Left renal pelvis (tissue), 4 donors: ENCODE results near the gene CCDC87. TPM values are rescaled to one million over a fixed set of nuclear protein-coding genes. Genes with fewer than 3 reads are reported as not detected.
A peak's percentile ranks its signal among the peaks of the same experiment; 100 is the strongest.
"Not testable (repeated sequence)": the region's sequence is repeated elsewhere in the genome, so short reads cannot be mapped to it uniquely, and the experiment has no call there.

Experiments
- DNase-seq, 4 donors: peaks; one replicate each; pipeline ENCODE4 v3.0.0-alpha.2; 2013; ENCODE audit warnings: low read depth in 4 of 4, low spot score in 3 of 4
- polyA plus RNA-seq, 4 donors: library from polyadenylated mRNA; unstranded; fragments of 120-200 nt; gene quantifications; one replicate each; pipeline ENCODE4 v1.2.1, GENCODE V29; 2013; ENCODE audit not compliant: insufficient read length in 4 of 4

Gene CCDC87
- polyA plus RNA-seq, 4 donors, result 0.23 to 0.50 (median 0.28) TPM

DNA sequence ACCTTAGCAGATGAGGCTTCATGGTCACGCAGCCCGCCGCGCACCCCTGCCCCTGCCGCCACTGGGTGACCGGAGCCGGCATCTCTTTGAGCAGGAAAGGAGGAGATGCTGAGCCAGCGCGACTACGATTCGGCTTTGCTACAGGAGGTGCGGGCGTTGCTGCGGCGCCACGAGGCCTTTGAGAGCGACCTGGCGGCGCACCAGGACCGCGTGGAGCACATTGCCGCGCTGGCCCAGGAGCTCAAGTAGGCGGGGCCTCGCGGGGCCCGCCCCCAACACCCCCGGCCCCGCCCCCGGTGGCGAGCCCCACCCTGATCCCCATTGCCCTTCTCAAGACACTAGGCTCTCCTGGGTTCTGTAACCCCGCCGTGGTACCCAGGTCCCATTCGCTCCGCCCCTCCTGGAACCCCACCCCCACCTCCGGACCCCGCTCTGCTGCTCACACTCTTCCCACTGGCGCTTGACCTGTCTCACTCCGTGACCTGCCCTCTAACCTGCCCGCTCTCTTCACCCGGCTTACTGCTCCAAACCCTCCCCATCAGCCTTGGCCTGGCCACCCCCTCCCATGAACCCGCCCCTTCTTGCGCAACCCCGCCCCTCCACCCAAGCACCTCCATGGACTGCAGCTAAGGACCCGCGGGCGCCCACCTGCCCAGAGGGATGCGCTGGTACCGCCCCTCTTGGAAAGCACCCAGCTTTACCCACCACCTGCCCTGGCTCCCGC, 33.6 kb downstream of the CCDC87 start:
- no peak for DNase-seq

DNA sequence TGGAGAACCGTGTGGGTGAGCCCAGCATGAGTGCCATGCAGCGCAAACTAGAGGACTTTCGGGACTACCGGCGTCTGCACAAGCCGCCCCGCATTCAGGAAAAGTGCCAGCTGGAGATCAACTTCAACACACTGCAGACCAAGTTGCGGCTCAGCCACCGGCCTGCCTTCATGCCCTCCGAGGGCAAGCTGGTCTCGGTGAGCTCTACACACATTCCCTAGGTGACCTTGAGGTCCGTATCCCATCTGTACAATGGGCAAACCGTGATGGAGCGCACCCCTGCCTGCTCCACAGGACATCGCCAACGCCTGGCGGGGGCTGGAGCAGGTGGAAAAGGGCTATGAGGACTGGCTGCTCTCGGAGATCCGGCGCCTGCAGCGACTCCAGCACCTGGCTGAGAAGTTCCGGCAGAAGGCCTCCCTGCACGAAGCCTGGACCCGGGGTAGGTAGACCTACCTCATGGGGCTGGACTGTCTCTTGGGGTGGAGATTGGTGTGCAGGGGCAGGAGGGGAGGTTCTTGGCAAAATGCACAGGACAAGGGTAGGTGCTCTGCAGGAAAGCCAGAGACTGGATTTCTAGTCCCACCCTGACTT, 35.0 kb downstream of the CCDC87 start:
- DNase-seq, result no peak

DNA sequence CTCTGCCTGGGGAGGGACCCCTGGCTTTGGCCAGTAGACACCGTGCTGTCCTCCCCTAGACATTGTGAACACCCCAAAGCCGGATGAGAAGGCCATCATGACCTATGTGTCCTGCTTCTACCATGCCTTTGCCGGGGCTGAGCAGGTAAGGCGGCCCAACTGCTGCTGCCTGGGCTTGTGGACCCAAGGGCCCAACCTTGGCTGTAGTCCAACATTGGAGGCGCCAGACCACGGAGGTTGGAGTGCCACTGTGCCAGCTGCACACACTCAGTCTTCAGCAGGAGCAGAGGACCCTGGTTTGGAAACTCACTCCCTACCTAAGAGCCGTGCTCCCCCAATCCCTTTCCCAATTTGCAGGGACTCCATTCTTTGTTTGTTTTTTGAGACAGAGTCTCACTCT, 36.8 kb downstream of the CCDC87 start:
- DNase-seq, result no peak

DNA sequence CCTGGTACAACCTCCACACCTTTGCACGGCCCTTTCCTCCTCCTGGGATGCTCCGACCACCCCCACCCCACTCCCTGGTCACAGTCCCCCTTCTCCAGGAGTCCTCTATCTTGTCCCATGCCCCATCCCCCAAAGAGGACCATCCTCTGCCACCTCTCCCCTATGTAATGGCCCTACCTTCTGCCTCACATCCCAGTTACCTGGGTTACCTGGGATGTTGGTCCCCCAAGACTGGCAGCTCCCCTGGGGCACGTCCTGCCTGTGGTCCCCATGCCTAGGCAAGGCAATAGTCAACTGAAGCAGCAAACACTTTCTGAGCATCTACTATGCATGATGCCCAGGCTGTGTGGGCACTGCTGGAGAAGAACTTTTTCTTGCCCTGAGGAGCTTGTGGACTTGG, 37.4 kb downstream of the CCDC87 start:
- no peak for DNase-seq

DNA sequence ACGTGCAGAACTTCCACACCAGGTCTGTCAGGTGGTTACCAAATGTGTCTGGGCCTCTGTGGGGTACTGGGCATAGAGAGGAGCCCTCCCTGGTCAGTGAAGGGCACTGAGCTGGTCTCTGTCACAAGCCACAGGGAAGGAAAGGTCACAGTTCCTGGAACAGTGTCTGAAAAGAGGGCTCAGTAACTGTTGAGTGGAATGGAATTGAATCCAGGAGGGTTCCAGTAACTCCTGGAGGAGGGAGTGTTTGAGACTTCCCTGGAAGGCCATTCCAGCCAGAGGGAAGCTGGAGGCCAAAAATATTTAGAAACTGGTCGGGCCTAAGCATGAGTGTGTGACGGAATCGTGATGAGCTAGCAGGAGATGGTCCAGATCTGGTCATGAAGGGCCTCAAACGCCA, 38.3 kb downstream of the CCDC87 start:
- DNase-seq, result no peak

DNA sequence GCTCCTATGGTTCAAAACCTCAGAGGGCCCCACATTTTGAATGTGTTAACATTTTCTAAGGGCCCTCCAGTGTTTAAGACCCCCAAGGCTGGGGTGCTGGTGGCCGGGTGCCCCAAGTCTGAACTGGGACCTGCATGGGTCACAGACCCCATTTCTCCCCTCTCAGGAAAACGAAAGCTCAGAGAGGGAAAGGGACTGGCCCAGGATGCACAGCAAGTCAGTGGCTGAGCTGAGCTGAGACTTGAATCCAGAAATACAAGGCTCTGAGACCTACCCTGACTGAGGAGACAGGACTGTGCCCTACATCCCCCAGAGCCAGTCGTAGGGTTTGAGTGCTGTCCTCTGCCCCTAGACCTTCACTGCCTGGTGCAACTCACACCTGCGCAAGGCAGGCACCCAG, 42.0 kb downstream of the CCDC87 start:
- no peak for DNase-seq

DNA sequence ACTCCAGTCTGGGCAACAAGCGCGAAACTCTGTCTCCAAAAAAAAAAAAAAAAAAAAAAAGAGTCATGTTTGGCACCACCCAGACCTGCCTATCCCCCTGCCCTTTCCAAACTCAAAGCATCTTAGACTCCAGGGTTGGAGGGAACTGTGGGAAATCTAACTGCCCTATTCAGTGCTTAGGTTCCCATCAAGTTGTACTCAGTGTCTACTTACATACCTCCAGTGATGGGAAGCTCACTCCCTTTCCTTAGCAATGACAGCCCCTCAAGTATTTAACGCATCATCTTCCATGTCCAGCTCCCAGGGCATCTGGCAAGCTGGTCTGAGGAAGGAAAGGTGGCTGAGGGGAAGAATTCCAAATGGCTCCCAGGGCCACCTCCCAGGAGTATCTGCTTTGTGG, 43.2 kb downstream of the CCDC87 start:
- no peak for DNase-seq

DNA sequence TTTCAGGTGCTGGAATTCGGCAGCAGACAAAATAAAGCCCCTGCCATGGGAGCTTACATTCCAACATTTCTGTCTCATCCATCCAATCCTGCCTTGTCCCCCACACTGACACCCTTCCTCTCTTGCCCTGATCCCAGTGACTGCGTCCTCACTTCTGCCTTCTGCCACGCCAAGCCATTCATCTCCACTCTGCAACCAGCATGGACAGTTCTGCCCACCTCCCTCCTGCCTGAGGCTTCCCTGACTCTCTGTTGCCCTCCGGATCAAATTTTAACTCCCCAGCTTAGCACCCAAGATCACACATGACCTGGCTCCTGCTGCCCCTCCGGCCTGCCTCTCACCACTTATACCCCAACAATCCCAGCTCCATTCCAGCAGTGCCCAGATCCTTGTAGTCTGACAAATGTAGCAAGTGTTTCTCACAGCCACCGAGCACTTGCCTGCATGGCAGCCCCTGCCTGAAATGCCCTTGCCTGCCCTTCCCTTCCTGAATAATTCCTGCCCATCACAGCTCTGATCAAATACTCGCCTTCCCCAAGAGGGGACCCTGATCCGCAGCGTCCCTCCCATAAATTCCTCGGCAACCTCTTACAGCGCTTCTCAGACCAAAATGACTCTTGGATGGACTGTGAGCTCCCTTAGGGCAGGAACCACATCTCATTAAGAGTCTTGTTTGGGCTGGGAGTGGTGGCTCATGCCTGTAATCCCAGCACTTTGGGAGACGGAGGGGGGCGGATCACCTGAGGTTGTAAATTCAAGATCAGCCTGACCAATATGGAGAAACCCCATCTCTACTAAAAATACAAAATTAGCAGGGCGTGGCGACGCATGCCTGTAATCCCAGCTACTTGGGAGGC, 43.9 kb downstream of the CCDC87 start:
- DNase-seq, result no peak

DNA sequence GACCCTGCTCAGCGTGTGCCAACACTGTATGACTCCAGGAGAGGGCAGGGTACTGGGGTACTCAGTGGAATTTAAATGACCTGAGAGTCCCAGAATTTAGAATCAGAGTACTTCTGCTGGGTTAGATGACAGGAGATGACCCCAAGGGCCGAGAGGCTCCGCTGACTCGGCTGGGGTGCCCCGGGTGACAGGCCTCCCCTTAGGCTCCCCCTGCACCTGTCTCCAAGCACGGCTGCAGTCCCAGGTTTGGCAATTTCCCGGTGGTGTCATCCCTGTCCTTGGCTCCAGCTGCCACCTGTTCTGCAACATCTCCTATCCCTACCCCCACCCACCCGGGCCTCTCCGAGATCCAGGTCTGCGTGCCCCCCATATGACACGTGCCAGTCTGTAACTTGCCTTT, 44.8 kb downstream of the CCDC87 start:
- DNase-seq, result no peak

DNA sequence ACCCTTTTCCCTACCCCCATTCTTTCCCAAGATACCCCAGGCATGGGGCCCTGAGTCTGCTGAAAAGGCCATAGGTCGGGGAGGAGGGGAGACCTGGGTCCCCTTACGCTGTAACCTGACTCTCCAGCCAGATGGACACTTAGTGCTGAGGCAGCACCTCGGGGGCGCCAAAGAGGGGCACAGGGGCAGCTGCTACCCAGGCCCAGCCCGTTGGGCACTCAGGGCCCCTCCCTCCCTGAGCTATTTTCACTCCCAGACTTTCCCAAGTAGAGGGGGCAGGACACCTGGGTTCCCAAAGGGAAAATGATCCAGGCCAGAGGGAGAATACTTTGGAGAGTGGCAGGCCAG, 45.2 kb downstream of the CCDC87 start:
- no peak for DNase-seq

DNA sequence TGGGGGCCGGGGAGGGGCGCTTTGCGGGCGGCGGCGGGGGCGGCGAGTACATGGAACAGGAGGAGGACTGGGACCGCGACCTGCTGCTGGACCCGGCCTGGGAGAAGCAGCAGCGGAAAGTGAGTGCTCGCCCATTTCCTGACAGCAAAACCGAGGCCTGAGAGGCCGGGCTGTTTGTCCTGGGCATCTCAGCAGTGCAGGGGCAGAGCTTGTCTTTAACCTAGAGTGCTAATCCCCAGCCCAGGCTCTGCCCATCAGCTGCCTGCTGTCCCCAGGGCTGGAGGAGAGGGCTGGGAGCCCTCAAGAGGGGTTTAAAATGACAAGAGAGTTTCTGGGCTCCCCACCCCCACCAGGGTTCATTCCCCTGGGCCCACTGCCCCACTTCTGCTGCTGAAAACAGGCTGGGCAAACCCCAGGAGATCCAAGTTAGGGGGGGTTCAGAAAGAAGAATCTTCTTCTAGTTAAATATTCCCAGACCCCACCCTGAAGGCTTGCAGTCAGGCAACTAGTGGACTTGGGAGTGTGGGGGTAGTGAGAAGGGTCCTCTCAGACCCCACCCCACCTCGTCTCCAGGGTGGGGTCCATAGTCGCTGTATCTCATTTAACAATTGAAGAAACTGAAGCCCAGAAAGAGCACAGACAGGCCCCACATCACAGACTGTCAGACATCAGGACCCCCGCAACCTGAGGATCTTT, 45.7 kb downstream of the CCDC87 start:
- no peak for DNase-seq

DNA sequence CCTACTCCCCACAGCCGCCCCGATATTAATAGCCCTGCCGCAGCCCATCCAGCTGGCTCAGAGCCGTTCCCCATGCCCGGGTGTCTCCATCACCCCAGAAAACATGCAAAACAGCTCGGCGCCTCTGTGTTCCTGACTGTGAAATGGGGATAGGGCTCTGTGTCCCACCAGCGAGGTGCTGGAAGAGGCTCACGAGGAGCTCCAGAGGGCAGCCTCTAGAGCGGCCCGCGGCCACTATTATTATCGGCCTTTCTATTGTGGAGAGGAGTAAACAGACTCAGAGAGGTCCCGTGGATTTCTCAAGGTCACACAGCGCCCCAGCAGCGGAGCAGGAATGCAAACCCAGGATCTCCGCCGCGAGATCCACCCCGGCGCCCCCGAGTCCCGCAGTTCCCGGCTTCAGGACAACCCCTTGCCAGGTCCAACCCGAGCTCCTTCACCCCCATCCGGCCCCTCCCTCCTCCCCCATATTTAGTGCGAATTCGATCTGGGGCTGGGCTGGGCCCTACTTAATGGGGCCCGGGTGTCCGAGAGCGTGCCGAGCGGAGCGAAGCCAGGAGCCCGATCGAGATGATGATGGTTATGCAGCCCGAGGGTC, 46.4 kb downstream of the CCDC87 start, which contains the start of gene ACTN3:
Gene ACTN3, plus strand, starts transcription at position 536 of the 598 bp plus-strand sequence. Its CDS starts 35 bp downstream, at position 571.
- no peak for DNase-seq

DNA sequence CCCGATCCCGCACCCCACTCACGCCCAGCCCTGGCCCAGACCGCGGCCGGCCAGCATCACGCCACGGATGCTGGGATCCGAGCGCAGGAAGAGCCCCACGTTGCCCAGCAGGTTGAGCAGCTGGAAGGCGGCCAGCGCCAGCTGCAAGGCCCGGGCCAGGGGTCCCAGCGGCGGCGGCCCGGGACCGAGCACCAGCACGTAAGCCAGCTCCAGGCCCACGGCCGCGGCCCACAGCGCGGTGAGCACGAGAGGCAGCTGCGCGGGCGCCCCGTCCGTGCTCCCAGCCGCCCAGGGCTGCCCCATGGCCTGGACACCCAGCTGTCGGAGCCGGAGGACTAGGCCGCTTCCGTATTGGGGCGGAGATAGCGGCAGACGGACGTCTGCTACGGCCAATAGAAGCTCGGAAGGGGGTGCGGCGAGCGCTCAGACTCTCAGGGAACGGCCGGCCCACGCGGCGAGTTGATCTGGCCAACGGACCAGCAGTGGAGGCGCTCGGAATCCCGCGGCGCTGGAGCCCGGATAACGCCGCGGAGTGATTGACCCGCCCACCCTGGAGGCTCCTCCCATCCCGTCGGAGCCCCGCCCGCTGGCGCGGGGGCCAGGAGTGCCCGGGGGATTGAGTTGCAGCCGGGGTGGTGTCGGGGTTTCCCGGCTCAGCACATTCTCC, 47.0 kb downstream of the CCDC87 start, which contains the start of gene ZDHHC24:
Gene ZDHHC24, minus strand, starts transcription at position 348 of the 667 bp plus-strand sequence. Its CDS starts 45 bp downstream, at position 303.
- DNase-seq, result peak; percentile 80 to 87 (median 84)

DNA sequence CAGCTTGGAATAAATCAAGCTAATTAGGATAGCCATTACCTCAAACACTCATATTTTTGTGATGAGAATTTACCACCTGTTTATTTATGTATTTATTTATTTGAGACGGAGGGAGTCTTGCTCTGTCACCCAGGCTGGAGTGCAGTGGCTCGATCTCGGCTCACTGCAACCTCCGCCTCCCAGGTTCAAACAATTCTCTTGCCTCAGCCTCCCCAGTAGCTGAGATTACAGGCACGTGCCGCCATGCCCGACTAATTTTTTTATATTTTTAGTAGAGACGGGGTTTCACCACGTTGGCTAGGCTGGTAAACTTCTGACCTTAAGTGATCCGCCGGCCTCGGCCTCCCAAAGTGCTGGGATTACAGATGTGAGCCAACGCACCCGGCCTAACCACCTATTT, 47.9 kb downstream of the CCDC87 start:
- DNase-seq, result not testable (repeated sequence)

DNA sequence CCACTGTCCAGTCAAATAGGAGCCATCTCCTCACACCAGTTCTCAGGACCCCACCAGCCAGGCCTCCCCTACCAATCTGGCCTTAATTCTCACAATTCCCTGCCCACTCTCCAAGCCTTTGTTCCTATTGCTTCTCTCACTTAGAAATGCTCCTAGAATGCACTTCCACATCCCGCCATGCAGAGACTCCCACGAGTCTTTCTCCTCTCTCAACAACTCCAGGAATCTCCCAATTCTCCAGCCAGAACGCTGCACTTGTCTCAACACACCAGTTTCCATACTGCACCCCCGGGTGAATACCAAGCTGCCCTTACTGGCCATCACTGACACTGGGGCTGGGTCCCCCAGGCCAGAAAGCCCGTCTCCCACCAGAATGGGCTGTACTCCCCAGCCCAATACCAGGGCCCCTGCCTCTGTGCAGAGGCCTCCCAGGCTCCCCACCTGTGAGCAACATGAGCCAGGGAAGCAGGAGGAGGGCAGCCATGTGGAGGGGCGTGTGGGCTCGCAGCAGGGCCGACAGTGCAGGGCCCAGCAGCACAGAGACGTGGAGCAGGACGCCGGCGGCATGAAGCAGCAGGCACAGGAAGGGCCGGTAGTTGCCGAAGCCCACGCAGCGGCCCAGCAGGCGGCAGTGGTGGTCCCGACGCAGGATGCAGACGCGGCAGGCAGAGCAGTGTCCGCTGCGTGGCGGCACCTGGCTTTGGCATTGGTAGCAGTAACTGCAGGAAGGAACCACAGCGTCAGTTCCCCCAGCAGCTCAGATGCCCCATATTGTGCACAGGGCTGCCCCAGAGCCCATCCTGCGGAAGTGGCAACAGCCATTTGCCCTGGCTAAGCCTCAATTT, 49.4 kb downstream of the CCDC87 start:
- DNase-seq, result peak in 2 of 4 donors; percentile 49 to 53

DNA sequence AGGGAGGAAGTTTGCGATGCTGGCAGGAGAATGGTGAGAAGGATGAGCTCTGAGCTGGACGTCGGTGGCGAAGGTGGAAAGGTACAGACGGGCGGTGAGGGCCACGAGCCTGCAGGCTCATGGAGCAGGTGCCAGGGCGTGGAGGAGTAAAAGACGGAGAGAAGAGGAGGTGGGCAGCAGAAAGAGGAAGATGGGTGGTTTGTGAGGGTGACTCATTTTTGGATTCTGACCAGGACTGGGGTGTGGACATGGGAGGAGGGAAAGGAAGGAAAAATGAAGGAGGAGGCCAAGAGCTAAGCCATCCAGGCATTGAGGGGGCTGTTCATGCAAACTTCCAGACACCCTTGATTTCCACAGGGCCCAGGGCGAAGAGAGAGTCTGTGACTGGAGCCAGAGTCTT, 50.5 kb downstream of the CCDC87 start:
- DNase-seq, result no peak

DNA sequence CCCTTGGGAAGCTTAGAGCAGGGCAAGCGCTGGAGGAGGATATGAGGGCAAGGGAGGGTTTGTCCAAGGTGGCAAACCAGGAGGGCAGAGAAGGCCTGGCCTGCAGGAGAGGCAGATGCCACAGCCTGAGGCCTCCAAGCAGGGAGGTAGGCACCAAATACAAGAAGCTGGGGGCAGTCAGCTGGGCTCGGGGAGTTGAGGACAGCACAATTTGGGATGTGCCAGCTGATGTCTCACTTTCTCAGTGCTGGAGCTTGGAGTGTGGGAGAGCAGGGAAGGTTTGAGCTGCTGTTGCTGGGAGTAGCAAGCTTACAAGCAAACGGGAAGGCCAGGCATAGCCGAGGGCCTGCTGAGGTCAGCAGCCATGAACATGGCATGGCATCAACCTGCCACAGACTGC, 51.0 kb downstream of the CCDC87 start:
- no peak for DNase-seq

DNA sequence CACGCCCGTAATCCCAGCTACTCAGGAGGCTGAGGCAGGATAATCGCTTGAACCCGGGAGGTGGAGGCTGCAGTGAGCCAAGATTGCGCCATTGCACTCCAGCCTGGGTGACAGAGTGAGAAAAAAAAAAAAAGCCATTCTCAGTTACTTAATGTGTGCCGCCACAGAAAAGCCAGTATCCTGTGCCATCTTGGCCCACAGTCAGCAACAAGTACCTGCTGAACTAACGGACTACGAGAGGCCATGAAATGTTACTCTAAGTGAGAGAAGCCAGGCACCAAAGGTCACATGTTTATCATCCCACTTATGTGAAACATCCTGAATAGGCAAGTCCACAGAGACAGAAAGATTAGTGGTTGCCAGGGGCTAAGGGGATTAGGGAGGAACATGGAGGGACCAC, 52.3 kb downstream of the CCDC87 start:
- DNase-seq, result not testable (repeated sequence)
